Measurements from ENCODE around the gene RTL1. TPM values are rescaled to one million over a fixed set of nuclear protein-coding genes. Genes with fewer than 3 reads are reported as not detected.

The RTL1 gene
- total RNA-seq, 2 experiments from 2014 or later, result not detected

DNA sequence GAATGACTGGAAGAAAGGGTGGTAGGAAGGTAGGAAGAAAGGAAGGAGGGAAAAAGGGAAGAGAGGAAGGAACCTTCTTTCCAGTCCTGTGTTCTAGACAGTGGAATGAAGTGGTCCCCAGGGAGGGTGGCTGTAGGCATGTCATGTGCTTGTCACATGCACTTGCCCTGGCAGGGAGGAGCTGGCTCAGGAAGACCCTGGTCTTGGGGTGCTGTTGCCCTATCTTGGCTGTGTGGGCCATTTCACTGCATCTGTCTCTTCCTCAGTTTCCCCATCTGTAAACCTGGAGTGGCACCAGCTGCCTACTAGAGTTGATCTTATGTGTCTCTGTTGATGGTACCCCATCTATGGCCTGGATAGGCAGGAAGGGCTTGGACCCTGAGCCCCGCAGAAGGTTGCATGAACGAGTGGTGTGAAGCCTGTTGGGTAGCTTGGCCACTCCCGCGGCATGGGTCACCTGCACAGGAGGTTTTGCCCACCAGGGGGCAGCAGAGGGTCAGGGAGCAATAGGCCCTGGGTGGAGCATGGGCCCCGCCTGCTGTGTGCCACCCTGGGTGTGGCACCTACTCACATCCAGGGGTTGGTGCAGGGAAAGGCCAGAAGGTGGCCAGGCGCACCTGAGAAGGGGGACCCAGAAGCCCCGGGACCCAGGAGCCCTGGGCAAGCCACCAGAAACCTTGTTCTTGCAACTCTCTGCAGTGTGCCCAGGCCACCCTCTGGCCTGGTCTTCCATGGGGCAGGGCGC, 52.5 kb downstream of the RTL1 start:
- Mint-ChIP-seq H3K27me3 (no peaks in the 10 kb centered on the region), H3K4me1 (peaks cover 2% of the 10 kb centered on the region), H3K9me3 (no peaks in the 10 kb centered on the region), H3K4me3 (no peak overlapping the region), H3K27ac (no peak overlapping the region), H3K36me3 (no peaks in the 10 kb centered on the region)
- ATAC-seq (ENCODE audit: low read depth) (peak; percentile 68), DNase-seq (peak; percentile 85)
- POLR2A ChIA-PET, result interaction anchor here (0.6 to 0.7 kb wide), 2 partner anchors 93 to 876 kb away, joined by 3 to 4 read pairs; no protein-coding TSS in a partner anchor

DNA sequence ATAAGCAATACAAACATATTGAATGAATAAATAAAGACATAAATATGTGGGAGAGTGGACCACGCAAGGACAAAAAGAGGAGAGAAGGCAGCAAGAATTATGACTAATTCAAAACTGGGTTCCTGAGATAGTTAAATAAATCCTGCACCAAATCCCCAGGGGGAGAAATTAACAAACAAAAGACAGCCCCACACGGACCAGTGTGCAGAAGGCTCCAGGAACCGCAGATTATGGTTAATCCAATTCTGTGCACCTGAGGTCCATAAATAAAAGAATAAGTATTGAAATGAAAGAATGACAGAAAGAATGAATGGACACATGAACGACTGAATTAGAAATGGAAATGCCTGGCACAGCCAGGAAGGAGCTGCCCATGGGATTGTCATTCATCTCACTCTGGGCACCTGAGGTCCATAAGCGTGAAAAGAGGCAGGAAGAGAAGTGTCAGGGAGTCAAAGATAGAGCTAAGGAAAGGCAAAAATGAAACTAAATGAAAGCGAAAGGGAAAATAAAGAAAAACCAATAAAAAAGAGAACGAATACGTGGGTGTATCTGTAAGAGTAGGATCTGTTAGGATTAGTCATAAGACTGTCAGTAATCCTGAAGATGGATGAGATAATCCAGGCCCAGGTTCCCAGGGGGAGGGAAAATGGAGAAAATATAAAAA, 54.3 kb downstream of the RTL1 start:
- POLR2A ChIA-PET, result no interaction called here
- DNase-seq (no peak), ATAC-seq (ENCODE audit: low read depth) (peak; percentile 54)
- Mint-ChIP-seq H3K4me1 (peaks cover 5% of the 10 kb centered on the region), H3K9me3 (no peaks in the 10 kb centered on the region), H3K4me3 (no peak overlapping the region), H3K36me3 (no peaks in the 10 kb centered on the region), H3K27ac (no peak overlapping the region), H3K27me3 (no peaks in the 10 kb centered on the region)

DNA sequence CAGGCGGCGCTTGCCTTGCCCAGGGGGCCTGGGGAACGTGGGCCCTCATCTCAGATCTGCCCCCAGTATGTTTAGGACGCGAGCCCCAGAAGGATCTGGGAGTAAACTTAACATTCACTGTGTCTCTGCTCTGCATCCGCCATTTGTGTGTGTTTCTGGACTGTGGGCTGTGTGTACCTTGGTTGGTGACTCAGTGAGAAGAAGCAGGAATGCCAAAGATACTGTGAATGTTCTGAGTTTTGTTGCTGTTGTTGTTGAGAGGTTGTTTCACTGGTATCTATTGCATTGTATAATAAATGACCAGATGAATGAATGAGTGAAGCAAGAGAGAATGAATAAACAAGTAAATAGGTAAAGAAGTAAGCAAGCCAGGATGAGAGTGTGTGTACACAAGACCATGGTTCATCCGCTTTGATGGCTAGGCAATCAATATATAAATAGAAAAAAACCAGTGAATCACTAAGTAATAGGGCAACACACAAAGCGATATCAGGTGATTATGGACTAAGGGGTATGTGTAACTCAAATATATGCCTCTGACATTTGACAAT, 57.1 kb downstream of the RTL1 start:
- Mint-ChIP-seq H3K4me3 (no peak overlapping the region), H3K4me1 (peaks cover 17% of the 10 kb centered on the region), H3K27me3 (no peaks in the 10 kb centered on the region), H3K36me3 (no peaks in the 10 kb centered on the region), H3K27ac (no peak overlapping the region), H3K9me3 (no peaks in the 10 kb centered on the region)
- no peak for ATAC-seq (ENCODE audit: low read depth)
- POLR2A ChIA-PET, result no interaction called here
- DNase-seq, result no peak

DNA sequence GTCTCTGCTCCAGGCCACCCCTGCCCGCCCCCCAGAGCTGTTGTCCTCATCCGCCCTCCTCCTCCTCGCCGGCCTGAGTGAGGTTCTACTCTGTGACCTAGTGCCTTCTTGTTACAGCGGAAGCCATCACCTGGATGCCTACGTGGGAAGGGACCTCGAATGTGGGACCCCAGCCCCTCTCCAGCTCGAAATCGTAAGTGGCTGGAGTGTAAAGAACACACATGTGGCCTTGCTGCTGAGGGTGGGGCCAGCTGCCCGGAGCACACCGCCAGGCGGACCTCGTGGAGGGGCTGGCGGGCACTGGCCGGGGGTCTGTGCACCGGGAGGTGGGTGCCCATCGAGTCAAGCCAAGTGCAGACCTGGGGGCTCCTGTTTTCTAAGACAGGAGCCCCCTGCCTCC, 58.2 kb downstream of the RTL1 start:
- H3K4me3 Mint-ChIP-seq, result no peak overlapping the region
- H3K4me1 Mint-ChIP-seq, result peaks cover 15% of the 10 kb centered on the region
- no peaks in the 10 kb centered on the region for H3K36me3 Mint-ChIP-seq
- ATAC-seq (ENCODE audit: low read depth) (no peak), DNase-seq (no peak)
- H3K9me3 Mint-ChIP-seq, result no peaks in the 10 kb centered on the region
- POLR2A ChIA-PET, result no interaction called here
- no peak overlapping the region for H3K27ac Mint-ChIP-seq
- H3K27me3 Mint-ChIP-seq, result no peaks in the 10 kb centered on the region

DNA sequence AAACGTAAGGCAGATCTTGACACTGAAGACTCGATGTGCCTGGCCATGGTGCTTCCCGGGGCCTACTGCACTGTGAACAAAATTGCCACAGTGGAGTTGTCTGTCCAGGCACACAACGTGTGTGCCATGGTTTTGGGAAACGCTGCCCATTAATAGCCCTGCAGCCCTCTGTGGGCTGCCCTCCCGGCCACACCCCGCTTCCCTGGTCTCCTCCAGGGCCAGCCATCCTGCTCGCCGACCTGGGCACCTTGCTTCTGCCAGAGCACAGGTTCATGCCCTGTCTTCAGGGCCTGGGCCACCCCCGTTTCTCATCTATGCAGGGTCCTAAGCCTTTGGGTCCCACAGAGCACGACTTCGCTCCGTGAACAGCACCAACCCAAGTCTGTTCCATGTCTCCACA, 58.7 kb downstream of the RTL1 start:
- Mint-ChIP-seq H3K27ac (no peak overlapping the region), H3K4me1 (peaks cover 15% of the 10 kb centered on the region), H3K27me3 (no peaks in the 10 kb centered on the region), H3K4me3 (no peak overlapping the region), H3K36me3 (no peaks in the 10 kb centered on the region), H3K9me3 (no peaks in the 10 kb centered on the region)
- ATAC-seq (ENCODE audit: low read depth) (no peak), DNase-seq (no peak)
- POLR2A ChIA-PET, result no interaction called here

DNA sequence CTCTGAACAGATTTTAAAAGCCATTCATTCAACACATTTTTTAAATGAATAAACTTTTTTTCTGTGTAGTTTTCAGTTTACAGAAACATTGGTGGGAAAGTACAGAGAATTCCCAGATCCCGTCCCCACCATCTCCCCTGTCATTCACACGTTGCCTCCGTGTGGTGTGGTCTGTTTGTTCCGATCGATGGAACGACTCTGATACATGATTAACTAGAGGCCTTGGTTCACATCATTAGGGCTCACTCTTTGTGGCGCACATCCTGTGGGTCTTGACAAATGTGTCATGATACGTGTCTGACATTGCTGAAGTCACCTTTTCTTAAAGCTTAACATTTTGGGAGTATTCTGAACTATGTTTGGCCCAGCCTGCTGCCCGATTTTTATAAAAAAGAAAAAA, 59.1 kb downstream of the RTL1 start:
- Mint-ChIP-seq H3K36me3 (no peaks in the 10 kb centered on the region), H3K27ac (no peak overlapping the region), H3K9me3 (no peaks in the 10 kb centered on the region), H3K4me1 (peaks cover 15% of the 10 kb centered on the region), H3K4me3 (no peak overlapping the region), H3K27me3 (no peaks in the 10 kb centered on the region)
- no peak for ATAC-seq (ENCODE audit: low read depth)
- DNase-seq, result no peak
- POLR2A ChIA-PET, result no interaction called here

DNA sequence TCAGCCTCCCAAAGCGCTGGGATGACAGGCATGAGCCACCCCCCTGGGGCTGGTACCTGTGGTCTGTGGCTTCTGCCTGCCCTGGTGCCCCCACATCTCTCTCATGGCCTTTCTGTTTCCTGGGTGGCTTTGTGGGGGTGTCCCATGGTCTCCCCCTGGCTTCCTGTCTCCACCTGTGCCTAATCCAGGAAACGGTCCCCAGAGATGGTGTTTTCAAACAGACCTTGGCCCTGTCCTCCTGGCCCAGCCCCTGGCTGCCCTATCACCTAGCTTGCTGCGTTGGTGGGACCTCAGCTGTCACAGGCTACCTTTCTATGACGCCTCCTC, 59.5 kb downstream of the RTL1 start:
- no peaks in the 10 kb centered on the region for H3K9me3 Mint-ChIP-seq
- no peaks in the 10 kb centered on the region for H3K36me3 Mint-ChIP-seq
- POLR2A ChIA-PET, result no interaction called here
- H3K4me3 Mint-ChIP-seq, result no peak overlapping the region
- ATAC-seq (ENCODE audit: low read depth), result peak; percentile 50
- H3K4me1 Mint-ChIP-seq, result peaks cover 15% of the 10 kb centered on the region
- no peak overlapping the region for H3K27ac Mint-ChIP-seq
- H3K27me3 Mint-ChIP-seq, result no peaks in the 10 kb centered on the region
- no peak for DNase-seq

DNA sequence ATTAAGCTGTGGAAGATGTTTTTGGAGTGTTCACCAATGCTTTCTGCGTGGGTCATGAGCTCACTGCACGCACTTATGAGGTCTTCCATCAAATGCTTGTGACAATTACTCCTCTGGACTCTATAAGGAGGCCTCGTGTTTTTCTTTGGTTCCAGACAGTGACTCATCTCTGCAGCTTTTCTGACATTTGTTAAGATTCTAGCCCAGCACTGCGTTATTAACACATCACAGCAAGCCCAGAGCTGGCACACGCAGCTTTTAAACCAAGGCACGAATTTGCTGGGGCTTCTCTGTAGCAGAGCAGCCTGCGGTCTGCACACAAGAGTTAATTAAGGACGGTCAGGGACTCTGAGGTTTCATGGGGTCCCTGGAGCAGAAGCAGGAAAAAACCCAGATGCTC, 60.7 kb downstream of the RTL1 start:
- Mint-ChIP-seq H3K4me1 (peaks cover 15% of the 10 kb centered on the region), H3K4me3 (no peak overlapping the region), H3K27ac (no peak overlapping the region), H3K27me3 (no peaks in the 10 kb centered on the region), H3K36me3 (no peaks in the 10 kb centered on the region), H3K9me3 (no peaks in the 10 kb centered on the region)
- DNase-seq, result no peak
- POLR2A ChIA-PET, result no interaction called here
- ATAC-seq (ENCODE audit: low read depth), result no peak

DNA sequence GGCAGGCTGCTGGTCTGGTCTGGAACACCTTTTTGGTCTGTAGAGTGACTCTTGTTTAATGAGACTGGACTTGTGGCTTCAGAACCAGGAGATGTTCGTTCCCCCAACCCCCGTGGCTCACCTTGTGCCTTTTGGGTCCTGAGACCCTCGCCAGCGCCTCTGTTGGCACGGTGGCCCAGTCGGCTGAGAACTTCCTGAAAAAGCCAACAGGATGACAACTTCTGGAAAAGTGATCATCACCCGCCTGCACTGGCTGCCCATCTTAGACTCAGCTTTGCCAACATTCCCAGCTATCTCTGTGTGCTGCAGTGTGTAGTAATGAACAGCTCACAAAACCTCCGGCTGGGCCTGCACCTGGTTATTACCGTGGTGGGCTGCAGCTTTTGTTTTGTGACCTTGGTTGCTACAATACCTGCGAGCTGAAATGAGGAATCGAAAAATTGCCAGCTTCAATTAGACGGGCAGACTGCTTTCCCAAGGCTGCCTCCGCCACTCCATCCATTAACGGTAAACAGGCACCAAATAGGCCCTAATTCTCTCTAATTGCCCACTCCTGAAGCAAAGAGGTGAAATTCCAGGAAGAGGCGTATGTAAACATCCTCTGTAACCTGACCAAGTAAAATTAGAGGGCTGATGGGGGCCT, 61.6 kb downstream of the RTL1 start:
- Mint-ChIP-seq H3K4me3 (no peak overlapping the region), H3K9me3 (no peaks in the 10 kb centered on the region), H3K36me3 (no peaks in the 10 kb centered on the region), H3K27ac (no peak overlapping the region), H3K27me3 (no peaks in the 10 kb centered on the region), H3K4me1 (peaks cover 15% of the 10 kb centered on the region)
- POLR2A ChIA-PET, result no interaction called here
- DNase-seq (no peak), ATAC-seq (ENCODE audit: low read depth) (no peak)

DNA sequence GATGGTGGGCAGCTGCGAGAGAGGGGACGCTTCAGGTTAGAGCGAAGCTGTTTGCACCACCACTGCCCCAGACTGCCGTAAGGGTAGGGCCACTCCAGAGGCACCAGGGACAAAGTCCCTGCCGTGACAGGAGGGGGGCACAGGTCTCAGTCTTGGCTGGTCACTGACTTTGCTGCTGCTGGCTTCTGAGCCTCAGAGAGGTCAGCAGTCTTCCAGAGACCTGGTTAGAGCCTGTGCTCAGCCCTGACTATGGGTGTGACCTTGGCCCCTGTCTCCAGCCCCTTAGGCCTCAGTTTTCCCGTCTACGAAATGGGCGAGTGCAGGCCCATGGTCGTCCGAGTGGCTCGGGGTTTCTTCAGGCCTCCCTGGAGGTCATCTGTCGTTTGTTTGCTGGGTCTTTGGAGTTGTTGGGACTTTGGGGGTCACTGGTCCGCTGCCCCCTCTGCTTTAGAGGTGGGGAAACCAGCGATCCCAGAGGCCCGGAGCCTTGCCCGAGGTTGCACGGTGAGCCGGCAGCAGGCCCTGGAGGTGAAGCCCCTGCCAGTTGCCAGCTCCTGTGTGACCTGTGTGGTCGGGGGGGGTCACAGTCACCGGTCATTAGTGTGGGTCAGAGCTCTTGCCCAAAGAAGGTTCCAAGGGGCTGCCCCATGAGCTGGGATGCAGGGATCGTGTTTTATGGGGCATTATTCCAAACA, 62.3 kb downstream of the RTL1 start:
- no peak for ATAC-seq (ENCODE audit: low read depth)
- POLR2A ChIA-PET, result no interaction called here
- Mint-ChIP-seq H3K4me1 (peaks cover 15% of the 10 kb centered on the region), H3K36me3 (no peaks in the 10 kb centered on the region), H3K27ac (no peak overlapping the region), H3K27me3 (no peaks in the 10 kb centered on the region), H3K9me3 (no peaks in the 10 kb centered on the region), H3K4me3 (no peak overlapping the region)
- DNase-seq, result no peak

DNA sequence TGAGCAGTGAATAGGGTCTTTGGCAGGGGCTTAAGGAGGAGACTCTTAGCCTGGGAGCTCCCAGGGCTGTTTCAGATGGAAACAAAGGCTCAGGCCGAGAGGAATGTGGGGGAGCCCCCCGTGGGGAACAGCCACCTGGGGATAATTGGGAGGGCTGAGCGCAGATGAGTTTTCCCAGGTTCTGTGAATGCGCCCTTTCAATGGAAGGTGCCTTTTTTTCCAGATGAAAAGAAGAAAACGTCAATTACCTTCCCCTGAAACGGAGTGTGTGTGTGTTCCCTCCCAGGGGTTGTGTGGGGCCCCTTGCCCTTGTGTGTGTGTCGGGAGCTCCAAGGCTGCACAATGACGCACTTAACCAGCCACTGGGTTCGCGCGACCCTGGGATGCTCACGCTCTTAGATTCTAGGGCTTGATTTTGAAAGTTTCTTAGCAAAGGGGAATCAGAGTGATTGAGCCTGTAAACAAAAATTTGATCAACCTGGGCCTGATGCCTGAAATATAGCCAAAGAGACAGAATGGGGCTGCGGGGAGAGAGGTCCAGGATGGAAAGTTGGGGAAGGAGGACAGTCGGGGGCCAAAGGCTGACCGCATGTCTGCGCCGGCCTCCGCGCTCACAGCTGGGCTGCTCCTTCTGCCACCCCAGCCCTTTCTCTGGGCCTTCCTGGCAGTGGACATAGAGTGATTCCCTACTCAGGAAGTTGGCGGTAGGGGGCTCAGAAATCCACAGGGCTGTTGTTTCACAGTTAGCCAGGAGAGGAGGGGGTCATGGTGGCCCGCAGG, 63.0 kb downstream of the RTL1 start:
- H3K36me3 Mint-ChIP-seq, result no peaks in the 10 kb centered on the region
- H3K4me3 Mint-ChIP-seq, result no peak overlapping the region
- no peak for DNase-seq
- no peak for ATAC-seq (ENCODE audit: low read depth)
- H3K27me3 Mint-ChIP-seq, result no peaks in the 10 kb centered on the region
- H3K9me3 Mint-ChIP-seq, result no peaks in the 10 kb centered on the region
- H3K4me1 Mint-ChIP-seq, result peaks cover 15% of the 10 kb centered on the region
- H3K27ac Mint-ChIP-seq, result no peak overlapping the region
- POLR2A ChIA-PET, result no interaction called here

DNA sequence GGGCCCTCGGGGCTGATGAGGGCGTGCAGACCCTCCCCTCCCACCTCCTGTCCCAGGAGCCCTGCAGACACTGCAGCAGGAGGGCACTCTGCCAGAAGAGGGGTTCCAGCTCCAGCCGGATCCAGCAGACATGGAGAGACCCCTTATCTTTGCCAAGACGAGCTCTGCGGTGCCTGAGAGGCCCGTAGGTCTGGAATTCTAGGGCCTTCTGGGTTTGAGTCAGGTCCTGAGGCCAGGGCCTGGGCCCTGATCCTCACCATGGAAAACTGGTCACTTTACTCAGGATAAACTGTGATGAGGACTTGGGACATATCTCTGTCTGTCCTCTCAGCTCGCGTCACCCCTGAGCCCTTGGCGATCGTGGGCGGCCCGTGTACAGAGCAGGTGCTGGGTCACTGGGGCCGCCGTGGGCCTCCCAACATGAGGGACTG, 63.8 kb downstream of the RTL1 start:
- DNase-seq (no peak), ATAC-seq (ENCODE audit: low read depth) (no peak)
- Mint-ChIP-seq H3K36me3 (no peaks in the 10 kb centered on the region), H3K27me3 (no peaks in the 10 kb centered on the region), H3K27ac (no peak overlapping the region), H3K9me3 (no peaks in the 10 kb centered on the region), H3K4me3 (no peak overlapping the region), H3K4me1 (peaks cover 15% of the 10 kb centered on the region)
- POLR2A ChIA-PET, result no interaction called here

DNA sequence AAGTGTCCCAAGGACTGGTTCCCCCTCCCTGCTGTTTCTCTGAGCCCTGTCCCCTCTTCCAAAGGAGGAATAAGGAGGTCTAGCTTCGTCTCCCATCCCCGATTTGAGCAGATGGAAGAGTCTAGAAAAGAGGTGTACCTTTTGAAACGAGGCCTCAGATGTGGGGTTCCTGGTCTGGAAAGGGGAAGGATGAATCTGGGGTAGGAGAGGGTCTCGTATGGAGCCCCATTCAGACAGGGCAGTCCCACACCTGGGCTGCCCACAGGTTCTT, 64.3 kb downstream of the RTL1 start:
- H3K27ac Mint-ChIP-seq, result no peak overlapping the region
- ATAC-seq (ENCODE audit: low read depth) (no peak), DNase-seq (no peak)
- no peaks in the 10 kb centered on the region for H3K36me3 Mint-ChIP-seq
- no peak overlapping the region for H3K4me3 Mint-ChIP-seq
- H3K9me3 Mint-ChIP-seq, result no peaks in the 10 kb centered on the region
- H3K27me3 Mint-ChIP-seq, result no peaks in the 10 kb centered on the region
- POLR2A ChIA-PET, result no interaction called here
- peaks cover 12% of the 10 kb centered on the region for H3K4me1 Mint-ChIP-seq

Data from activated naive CD8-positive, alpha-beta T cell treated with anti-CD3 and anti-CD28 coated beads, Interleukin-2, amount 10 ng/mL, durations not matched to agents 7 days and 5 days (primary cell).